Activated naive CD4-positive, alpha-beta T cell treated with anti-CD3 and anti-CD28 coated beads, Interleukin-2, amount 50 U/mL, for 72 hours (primary cell): ENCODE data around the gene PROB1. TPM values are rescaled to one million over a fixed set of nuclear protein-coding genes. Genes with fewer than 3 reads are reported as not detected.
"Not testable (repeated sequence)": the region's sequence is repeated elsewhere in the genome, so short reads cannot be mapped to it uniquely, and the experiment has no call there.

Source experiments
- ATAC-seq, 2 donors: fragments of 150-1000 bp; cut with Tn5 transposase; 2 replicates each; pipeline ENCODE4 v1.10.0; 2021; ENCODE audit warnings: mild to moderate bottlenecking in 2 of 2, moderate library complexity in 2 of 2
- DNase-seq, 2 donors: peaks; one replicate each; pipeline ENCODE4 v3.0.0; 2021 to 2022; ENCODE audit warnings: low spot score in 2 of 2
- H3K27ac Mint-ChIP-seq, 2 donors: one replicate each; pipeline ENCODE4 v1.8.0; 2022; ENCODE audit warnings: mild to moderate bottlenecking in 2 of 2, mixed read lengths in 2 of 2
- H3K36me3 Mint-ChIP-seq, 2 donors: one replicate each; pipeline ENCODE4 v1.8.0; 2022; ENCODE audit warnings: mixed read lengths in 2 of 2
- H3K9me3 Mint-ChIP-seq, 2 donors: one replicate each; pipeline ENCODE4 v1.8.0; 2022; ENCODE audit warnings: mixed read lengths in 2 of 2
- total RNA-seq, 2 donors: library from RNA; stranded (reverse); gene quantifications; one replicate each; pipeline ENCODE4 v1.2.3, GENCODE V29; 2022

The PROB1 gene
- total RNA-seq, 2 donors from 2014 or later = 3.3 to 4.3 TPM

DNA sequence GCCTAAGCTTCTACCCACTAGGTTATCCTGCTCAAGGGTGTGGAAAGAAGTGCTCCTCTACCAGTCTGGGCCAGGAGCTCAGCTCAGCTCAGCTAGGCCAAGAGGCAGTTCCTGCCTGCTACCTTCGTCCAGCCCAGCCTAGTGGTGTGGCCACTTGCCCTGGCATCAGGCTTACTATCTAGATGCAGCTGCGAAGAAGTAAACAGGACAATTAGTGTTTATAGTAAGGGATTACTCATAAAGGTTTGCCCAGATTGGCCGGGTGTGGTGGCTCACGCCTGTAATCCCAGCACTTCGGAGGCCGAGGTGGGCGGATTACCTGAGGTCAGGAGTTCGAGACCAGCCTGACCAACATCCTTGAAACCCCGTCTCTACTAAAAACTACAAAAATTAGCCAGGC is 21.7 kb upstream of the PROB1 start:
- peak overlapping the region; percentile 97 to 98 for H3K27ac Mint-ChIP-seq
- no peak for ATAC-seq
- peaks cover 23 to 58% of the 10 kb centered on the region in 2 donors for H3K36me3 Mint-ChIP-seq
- no peaks in the 10 kb centered on the region for H3K9me3 Mint-ChIP-seq
- no peak for DNase-seq

DNA sequence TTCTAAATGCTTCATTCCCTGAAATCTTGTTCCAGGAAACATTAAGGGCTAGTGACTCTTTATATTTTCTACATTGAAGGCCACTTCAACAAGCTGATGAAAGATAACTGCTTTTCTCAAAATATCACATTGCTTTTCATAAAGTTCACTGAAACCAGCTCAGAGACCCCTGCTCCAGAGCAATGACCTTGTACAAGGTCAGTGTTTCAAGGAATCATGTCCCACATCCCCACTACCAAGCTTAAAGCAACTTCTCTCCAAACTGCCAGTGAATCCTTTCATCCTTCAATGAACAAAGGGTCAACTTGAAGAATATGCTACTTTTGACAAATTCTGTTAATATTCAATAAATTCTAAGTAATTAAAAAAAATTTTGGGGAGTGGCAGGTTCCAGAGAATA is 21.0 kb upstream of the PROB1 start:
- no peak for ATAC-seq

GRCh38 chr5:139415221-139415861 is 20.4 kb upstream of the PROB1 start:
- peak overlapping the region; percentile 97 to 98 for H3K27ac Mint-ChIP-seq
- DNase-seq (no peak), ATAC-seq (peak; percentile 78 to 79)
- peaks cover 16 to 60% of the 10 kb centered on the region in 2 donors for H3K36me3 Mint-ChIP-seq
- H3K9me3 Mint-ChIP-seq = no peaks in the 10 kb centered on the region

More for the DNA sequence above, 21.0 kb upstream of the PROB1 start:
- DNase-seq = no peak
- H3K27ac Mint-ChIP-seq = peak overlapping the region; percentile 97 to 98
- no peaks in the 10 kb centered on the region for H3K9me3 Mint-ChIP-seq
- peaks cover 21 to 63% of the 10 kb centered on the region in 2 donors for H3K36me3 Mint-ChIP-seq

GRCh38 chr5:139414581-139415130 is 19.8 kb upstream of the PROB1 start:
- H3K36me3 Mint-ChIP-seq = peaks cover 16 to 59% of the 10 kb centered on the region in 2 donors
- ATAC-seq = peak; percentile 21 to 63
- peak overlapping the region; percentile 97 to 98 for H3K27ac Mint-ChIP-seq
- DNase-seq = no peak
- no peaks in the 10 kb centered on the region for H3K9me3 Mint-ChIP-seq

GRCh38 chr5:139413963-139414362 is 19.1 kb upstream of the PROB1 start:
- DNase-seq = no peak
- Mint-ChIP-seq H3K9me3 (no peaks in the 10 kb centered on the region), H3K36me3 (peaks cover 16 to 52% of the 10 kb centered on the region in 2 donors), H3K27ac (peak overlapping the region; percentile 97 to 98)
- peak; percentile 56 to 76 for ATAC-seq

DNA sequence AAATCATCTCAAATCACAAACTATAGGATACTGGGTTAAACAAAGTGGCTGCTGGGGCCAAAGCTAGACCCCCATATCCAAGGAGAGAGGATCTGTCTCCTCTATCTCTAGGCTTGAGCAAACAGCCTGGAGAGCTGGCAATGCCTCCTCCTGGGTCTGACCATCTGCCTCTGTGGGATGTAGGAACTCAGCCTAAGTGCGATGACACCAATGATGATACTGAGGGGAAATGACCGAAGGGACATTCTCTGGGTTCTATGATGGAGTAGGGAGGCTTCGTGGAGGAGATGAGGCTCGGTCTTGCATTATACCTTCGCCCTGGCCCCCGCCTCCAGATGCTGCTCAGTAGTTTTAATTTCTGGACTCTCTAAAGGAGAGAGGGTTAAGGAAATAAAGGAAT is 18.2 kb upstream of the PROB1 start:
- Mint-ChIP-seq H3K27ac (peak overlapping the region; percentile 97 to 98), H3K36me3 (peaks cover 9 to 44% of the 10 kb centered on the region in 2 donors), H3K9me3 (no peaks in the 10 kb centered on the region)
- ATAC-seq (no peak), DNase-seq (no peak)

DNA sequence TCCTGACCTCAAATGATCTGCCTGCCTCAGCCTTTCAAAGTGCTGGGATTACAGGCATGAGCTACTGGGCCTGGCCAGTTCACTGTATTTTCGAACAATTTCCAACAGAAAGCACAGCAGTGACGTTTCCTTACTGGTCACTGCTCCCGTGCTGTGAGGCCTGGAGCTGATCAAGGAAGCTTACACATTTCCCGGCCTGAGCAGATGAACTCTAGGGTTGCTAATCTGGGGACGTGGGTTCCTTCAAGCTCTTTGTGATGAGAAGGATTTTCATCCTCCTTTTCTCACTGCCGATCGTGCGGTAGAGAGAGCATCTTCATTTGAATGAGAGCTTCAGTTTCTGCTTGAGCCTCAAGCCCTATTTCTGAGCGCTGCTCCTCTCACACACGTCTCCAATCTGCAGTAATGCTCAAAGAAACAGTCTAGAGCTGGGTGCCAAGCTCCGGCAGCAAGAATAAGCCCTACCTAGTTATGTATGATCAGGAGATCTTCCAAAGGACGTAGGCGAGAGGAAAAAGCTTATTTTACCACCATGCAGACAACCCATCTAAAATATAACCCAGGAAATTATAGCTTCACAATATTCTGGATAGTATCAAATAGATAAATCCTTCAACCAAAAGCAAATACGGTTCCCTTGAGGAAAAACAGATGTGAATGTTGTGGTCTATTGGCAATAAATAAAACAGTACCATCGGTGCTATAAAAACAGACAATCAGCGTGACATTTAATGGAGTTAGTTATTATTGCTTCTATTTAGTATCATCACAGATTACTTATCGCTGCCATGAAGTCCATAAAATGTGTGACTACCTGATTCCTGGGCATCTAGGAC is 16.3 kb upstream of the PROB1 start:
- no peak for ATAC-seq

DNA sequence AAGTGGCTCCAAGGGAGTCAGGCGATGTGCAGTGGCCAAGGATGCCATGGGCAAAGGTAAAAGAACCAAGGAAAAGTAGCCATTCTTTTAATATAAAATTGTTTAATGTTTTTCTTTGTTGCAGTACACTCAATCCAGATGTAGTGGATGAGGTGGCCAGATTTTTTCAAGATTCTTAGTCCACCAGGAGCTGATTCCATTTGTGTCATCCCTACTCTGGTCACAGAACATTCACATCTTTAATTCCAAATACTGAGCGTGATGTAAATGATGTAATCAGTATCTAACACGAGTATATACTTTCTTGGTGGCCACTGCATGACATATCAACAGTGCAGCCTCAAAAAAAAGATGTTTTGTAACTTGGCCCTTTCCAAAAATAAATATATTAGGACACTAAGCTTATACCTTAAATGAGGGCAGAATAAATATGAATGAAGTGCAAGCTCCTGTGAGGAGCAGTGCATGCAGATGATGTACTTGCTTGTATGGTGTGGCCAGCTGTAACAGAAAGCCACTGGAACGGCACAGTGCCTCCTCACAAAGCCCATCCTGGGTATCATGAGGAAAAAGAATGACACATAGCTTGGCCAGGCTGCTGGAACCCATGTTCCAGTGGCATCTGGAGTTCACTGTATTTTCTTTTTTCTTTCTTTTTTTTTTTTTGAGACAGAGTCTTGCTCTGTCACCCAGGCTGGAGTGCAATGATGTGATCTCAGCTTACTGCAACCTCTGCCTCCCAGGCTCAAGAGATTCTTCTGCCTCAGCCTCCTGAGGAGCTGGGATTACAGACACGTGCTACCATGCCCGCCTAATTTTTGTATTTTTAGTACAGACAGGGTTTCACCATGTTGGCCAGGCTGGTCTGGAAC is 15.5 kb upstream of the PROB1 start:
- DNase-seq (peak in 1 of 2 donors; percentile 3), ATAC-seq (no peak)
- Mint-ChIP-seq H3K27ac (no peak overlapping the region), H3K36me3 (peaks cover 9 to 25% of the 10 kb centered on the region in 2 donors), H3K9me3 (no peaks in the 10 kb centered on the region)

More for the DNA sequence above, 16.3 kb upstream of the PROB1 start:
- no peak overlapping the region for H3K27ac Mint-ChIP-seq
- H3K36me3 Mint-ChIP-seq = peaks cover 9 to 31% of the 10 kb centered on the region in 2 donors
- H3K9me3 Mint-ChIP-seq = no peaks in the 10 kb centered on the region
- DNase-seq = peak in 1 of 2 donors; percentile 31

- peaks cover 9 to 25% of the 10 kb centered on the region in 2 donors for H3K36me3 Mint-ChIP-seq
- not testable (repeated sequence) for ATAC-seq, H3K27ac Mint-ChIP-seq, H3K9me3 Mint-ChIP-seq
- peak in 1 of 2 donors; percentile 9 for DNase-seq
These were observed 14.2 kb upstream of the PROB1 start for GRCh38 chr5:139409116-139409515.

DNA sequence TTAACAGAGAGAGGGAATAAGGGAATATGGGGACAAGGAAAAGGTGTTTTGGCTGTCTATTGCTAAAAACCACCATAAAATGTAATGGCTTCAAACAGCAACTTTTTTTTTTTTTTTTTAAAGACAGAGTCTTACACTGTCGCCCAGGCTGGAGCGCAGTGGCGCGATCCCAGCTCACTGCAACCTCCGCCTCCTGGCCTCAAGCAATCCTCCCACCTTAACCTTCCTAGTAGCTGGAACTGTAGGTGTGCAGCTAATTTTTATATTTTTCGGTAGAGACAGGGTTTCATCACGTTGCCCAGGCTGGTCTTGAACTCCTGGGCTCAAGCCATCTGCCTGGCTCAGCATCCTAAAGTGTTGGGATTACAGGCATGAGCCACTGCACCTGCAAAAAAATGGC is 13.3 kb upstream of the PROB1 start:
- Mint-ChIP-seq H3K36me3 (peaks cover 6 to 16% of the 10 kb centered on the region in 2 donors), H3K9me3 (no peaks in the 10 kb centered on the region)
- no peak for ATAC-seq

DNA sequence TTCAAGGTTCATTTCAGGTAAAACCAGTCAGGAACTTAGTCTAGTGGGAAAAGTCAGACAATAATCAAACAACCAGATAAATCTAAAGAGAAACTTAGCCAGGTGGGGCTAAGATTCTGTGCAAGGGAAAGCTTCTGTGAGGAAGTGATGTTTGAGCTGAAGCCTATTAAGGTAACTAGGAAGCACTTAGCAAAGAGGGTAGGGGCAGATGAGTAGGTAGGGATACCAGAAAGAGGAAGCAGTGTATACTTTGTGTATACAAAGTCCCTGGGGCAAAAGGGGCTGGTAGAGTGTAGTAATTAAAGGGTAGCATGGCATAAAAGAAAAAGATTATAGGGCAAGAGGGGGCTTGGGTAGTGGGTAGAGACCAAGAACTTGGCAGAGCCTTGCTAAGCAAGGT is 12.6 kb upstream of the PROB1 start:
- Mint-ChIP-seq H3K27ac (peak overlapping the region; percentile 6 to 33), H3K36me3 (peaks cover 0 to 9% of the 10 kb centered on the region in 2 donors), H3K9me3 (no peaks in the 10 kb centered on the region)
- no peak for DNase-seq
- no peak for ATAC-seq

More for the DNA sequence above, 13.3 kb upstream of the PROB1 start:
- no peak for DNase-seq
- peak overlapping the region in 1 of 2 donors; percentile 6 for H3K27ac Mint-ChIP-seq

GRCh38 chr5:139406963-139407362 is 12.1 kb upstream of the PROB1 start:
- Mint-ChIP-seq H3K36me3 (peaks cover 0 to 7% of the 10 kb centered on the region in 2 donors), H3K9me3 (no peaks in the 10 kb centered on the region), H3K27ac (peak overlapping the region in 1 of 2 donors; percentile 6)
- ATAC-seq (no peak), DNase-seq (no peak)

GRCh38 chr5:139404484-139404840 is 9.6 kb upstream of the PROB1 start:
- ATAC-seq = no peak
- peak overlapping the region; percentile 92 to 98 for H3K27ac Mint-ChIP-seq
- no peak for DNase-seq
- H3K9me3 Mint-ChIP-seq = no peaks in the 10 kb centered on the region
- H3K36me3 Mint-ChIP-seq = peaks cover 0 to under 1% of the 10 kb centered on the region in 2 donors

DNA sequence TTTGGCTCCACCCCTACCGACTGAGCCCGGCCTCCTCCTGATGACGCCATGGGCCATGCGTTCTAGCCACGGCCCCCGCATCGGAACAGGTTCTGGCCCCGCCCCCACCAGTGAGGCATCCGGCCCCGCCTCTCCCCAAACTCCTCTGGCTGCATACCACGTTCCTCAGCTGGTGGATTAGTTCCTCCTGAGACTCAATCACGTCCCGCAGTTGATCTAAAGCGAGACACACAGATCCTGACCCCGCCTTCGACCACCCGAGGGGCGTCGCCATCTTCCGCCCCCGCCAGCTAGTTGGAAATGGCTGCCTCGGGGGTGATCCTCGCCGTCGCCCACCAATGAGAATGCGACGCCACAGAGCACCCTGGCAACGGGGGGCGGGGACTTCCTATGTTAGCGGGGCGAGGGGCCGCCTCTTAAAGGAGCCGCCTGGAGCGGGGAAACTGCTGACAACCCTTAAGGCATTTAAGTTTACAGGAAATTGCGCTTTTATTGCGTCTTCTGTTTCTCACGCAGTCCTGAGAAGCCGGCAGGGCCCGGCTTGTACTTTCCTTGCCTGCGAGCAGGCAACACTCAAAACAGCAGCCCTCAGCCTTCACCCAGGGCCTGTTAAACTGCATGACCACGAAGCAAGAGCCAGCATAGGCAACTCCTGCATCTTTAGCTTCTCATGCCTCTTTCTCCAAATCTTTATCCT is 9.0 kb upstream of the PROB1 start, which contains the start of gene SPATA24:
TSS of gene SPATA24 (minus strand) at position 303 of the 697 bp plus-strand sequence. CDS start at position 274, 29 bp downstream.
- Mint-ChIP-seq H3K36me3 (peaks cover 0 to 5% of the 10 kb centered on the region in 2 donors), H3K27ac (peak within 1 kb of the TSS; percentile 92 to 98), H3K9me3 (no peaks in the 10 kb centered on the region)
- ATAC-seq (peak; percentile 94), DNase-seq (peak; percentile 97)

DNA sequence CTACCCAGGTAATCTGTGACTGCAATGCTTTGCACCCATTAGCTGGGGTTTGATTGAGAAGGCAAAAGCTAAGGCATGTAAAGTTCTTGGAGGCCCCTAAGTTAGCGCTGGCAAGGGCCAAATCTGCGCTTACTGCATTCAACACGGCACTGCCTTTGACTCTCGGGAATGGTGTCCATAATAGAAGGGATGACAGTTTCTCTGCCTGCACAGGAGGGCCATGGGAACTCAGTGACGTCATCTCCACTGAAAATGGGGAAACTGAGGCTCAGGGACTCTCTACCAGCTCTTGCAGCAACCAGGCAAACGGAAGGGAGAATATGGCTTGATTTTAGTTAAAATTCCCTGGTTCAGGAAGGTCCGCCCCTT is 8.5 kb upstream of the PROB1 start:
- peaks cover 0 to 5% of the 10 kb centered on the region in 2 donors for H3K36me3 Mint-ChIP-seq
- peak in 1 of 2 donors; percentile 0 for ATAC-seq

More for the DNA sequence above, 8.5 kb upstream of the PROB1 start:
- no peaks in the 10 kb centered on the region for H3K9me3 Mint-ChIP-seq
- DNase-seq = no peak
- peak overlapping the region; percentile 92 to 98 for H3K27ac Mint-ChIP-seq
